ENCODE data around the gene RXRA. TPM values are rescaled to one million over a fixed set of nuclear protein-coding genes. Genes with fewer than 3 reads are reported as not detected.

The RXRA gene
- total RNA-seq, 1 donor from 2014 or later, result 52.4 TPM

DNA sequence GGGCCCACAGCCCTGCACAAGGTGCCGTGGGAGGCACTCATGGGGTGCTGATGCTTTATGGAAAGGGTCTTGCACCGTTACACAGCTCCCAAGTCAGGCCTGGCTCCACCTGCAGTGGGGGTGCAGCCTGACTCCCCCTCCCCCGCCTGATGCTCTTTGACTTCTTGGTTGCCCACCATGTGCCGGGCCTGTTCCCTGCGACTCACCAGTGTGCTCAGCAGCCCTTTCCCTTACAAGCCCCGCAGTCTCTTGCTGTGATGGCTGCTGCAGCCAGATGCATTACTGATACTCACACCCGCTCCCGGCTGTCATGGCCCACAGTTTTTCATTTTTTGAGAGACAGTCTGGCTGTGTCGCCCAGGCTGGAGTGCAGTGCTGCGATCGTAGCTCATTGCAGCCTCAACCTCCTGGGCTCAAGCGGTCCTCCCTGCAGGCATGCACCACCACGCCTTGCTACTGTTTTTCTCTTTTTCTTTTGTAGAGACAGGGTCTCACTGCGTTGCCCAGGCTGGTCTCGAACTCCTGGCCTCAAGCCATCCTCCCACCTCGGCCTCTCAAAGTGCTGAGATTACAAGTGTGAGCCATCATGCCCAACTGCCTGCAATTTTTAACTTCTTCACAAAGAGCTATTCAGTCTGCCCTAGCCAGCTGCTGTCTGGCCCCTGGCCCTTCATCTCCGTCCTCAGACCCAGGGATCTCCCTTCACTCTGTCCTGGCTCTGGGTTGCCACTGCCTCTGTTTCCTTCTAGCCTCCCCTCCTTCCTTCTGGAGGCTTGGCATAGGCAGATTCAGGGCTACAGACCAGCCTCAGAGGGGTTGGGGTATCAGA, 109.5 kb downstream of the RXRA start:
- no peak for ATAC-seq

GRCh38 chr9:134436379-134436762, 110.1 kb downstream of the RXRA start:
- peak; percentile 9 for ATAC-seq

GRCh38 chr9:134436911-134437310, 110.7 kb downstream of the RXRA start:
- ATAC-seq, result no peak

- no peak for ATAC-seq
These were observed 111.3 kb downstream of the RXRA start for GRCh38 chr9:134437403-134438194.

DNA sequence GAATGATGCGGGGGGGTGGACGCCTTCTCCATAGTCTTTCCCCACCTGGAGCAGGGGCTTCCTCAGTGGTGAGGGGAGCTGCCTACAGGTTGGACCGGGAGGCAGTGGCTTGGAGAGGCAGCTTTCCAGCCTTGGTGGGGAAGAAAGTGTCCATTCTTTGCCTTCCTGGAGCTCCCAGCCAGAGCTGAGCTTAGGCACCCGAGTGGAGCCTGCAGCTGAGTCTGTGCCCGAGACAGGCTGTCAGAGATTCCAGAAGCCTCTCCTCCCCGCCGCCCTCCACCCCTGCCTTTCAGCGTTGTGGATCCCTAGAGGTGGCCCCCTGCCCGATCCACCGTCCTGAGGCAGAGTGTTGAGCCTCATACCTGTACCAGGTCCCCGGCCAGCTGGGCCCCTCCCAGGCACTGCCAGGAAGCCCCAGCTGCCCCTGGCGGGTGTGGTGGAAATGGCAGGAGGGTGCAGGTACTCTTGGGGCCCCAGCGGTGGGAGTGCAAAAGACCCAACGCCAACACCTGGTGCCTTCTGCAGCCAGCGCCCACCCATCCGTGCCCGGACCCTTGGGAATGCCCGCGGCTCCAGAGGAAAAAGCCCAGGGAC, 112.0 kb downstream of the RXRA start:
- no peak for ATAC-seq

- ATAC-seq, result no peak
These were observed 113.1 kb downstream of the RXRA start for GRCh38 chr9:134439368-134439784.

DNA sequence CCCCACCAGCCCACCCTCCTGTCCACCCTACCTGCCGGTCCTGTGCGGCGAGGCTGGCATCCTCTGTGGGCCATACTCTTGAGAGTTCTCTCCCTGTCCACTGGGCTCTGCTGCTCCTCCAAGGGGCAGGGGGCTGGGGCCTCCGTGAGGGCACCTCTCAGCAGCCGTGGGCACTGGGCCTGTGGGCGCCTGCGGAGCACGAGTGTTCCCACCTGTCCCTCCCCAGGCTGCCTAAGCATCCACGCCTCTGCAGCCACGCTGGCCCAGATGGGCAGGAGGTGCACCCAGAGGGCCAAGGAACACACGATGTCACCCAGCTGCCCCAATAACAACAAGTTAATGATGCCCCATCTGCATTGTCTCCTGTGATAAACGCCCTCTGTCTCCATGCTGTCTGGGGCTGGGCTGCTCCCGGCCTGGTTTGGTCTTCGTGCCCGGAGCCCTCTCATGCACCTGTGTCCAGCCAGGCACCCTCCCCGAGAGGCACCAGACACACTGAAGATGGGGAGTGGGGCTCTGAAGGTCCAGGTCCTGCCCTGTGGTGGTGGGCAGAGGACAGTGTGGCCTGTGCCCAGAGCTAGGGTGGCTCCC, 114.5 kb downstream of the RXRA start:
- no peak for ATAC-seq

- ATAC-seq, result no peak
These were observed 115.2 kb downstream of the RXRA start for GRCh38 chr9:134441227-134442084.

DNA sequence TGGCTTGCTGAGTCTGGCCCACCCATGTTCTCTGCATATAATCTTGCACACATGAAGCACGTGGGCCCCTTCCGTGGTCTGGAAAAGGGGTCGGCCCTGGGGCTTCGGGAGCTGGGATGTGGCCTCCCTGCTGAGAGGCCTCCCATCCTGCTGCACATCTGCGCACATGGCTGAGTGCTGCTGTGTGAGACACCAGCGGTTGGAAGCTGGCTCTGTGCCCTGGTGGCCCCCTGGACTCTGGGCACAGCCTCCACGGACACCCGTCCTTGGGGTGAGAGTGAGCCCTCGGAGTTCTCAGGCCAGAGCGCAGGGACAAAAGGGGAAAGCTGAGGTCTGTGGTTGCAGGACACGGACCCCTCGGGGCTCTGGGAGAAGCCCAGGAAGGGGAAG, 115.8 kb downstream of the RXRA start:
- peak; percentile 0 for ATAC-seq

- peak; percentile 15 for ATAC-seq
These were observed 116.4 kb downstream of the RXRA start for GRCh38 chr9:134442486-134443173.

GRCh38 chr9:134443174-134444037, 117.2 kb downstream of the RXRA start:
- peak; percentile 89 for ATAC-seq

DNA sequence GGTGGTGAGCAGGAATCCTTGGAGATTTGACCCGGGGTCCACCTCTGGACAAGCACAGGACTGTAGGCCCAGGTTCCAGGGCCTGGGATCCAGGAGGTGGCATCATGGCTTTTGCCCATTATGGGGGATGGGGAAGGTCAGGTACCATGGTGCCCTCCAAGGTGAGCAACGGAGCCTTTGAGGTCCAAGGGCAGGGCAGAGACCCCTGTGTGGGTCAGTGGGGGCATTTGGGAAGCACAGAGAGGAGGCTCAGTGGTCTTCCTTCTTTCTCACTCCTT, 117.7 kb downstream of the RXRA start:
- no peak for ATAC-seq

GRCh38 chr9:134445000-134445399, 118.7 kb downstream of the RXRA start:
- no peak for ATAC-seq

- ATAC-seq, result peak; percentile 93
These were observed 123.1 kb downstream of the RXRA start for GRCh38 chr9:134449180-134449916.

GRCh38 chr9:134451700-134452458, 125.6 kb downstream of the RXRA start:
- no peak for ATAC-seq

GRCh38 chr9:134452728-134453127, 126.5 kb downstream of the RXRA start:
- no peak for ATAC-seq

DNA sequence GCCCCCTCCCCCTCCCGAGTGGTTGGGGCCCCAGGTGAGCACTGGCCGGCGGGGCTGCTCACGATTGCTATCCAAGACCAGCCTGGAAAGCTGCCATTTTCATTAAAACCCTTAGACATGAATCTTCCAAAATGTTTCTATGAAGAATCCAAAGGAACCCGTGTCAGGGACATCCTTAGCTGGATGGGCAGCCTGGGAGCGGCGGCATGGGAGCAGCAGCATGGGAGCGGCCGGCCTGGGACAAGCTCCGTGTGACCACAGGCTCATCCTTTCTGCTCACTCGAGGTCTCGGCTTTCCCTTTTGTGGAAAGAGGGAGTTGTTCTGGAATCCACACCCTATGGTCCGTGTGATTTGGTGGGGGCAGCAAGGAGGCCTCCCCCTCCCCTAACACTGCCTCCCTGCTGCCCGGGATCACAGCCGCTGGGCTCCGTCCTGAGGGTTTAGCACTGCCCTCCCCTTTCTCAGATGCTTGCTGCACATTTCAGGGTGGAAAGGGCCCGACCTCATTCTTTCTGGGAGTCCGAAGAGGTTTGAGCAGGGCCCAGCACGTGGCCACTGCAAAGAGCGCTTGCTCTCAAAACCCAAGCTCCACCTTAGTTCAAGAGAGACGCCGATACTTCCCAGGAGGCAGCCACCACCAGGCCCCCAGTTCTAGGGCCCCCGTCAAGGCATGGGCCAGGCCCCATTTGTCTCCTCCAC, 127.7 kb downstream of the RXRA start:
- ATAC-seq, result no peak

DNA sequence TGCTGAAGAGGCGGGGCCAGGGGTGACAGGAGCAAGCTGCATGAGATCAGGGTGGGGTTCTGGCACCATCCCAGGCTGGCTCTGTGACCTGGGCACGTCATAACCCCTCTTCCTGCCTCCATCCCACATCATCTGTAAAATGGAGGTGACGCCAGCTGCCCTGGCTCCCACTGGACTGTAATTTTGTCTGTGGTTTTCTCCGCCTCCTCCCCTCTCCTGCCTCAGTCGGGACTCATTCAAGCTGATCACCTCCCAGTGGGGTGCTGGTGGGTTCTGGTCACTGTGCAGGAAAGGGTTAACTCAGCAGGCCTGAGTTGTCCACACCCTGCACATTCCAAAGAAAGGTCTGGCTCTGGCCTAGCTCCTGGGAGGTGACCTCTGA, 128.2 kb downstream of the RXRA start:
- no peak for ATAC-seq
